HG02642 (cell line): ENCODE measurements around the gene NUP98.
"Not testable (repeated sequence)": the region's sequence is repeated elsewhere in the genome, so short reads cannot be mapped to it uniquely, and the experiment has no call there.

ENCODE experiments used
- ATAC-seq: cut with Tn5 transposase; IDR thresholded peaks from one replicate; pipeline ENCODE4 v1.9.1; 2021; ENCODE audit warnings: mild to moderate bottlenecking; ENCODE audit not compliant: unreplicated experiment, poor library complexity

NUP98 gene

GRCh38 chr11:3802011-3802790 is 4.8 kb upstream of the NUP98 start:
- no peak for ATAC-seq

- ATAC-seq, result no peak
Observed at GRCh38 chr11:3799873-3800272, 2.5 kb upstream of the NUP98 start.

GRCh38 chr11:3799143-3799542 is 1.8 kb upstream of the NUP98 start:
- no peak for ATAC-seq

- peak; percentile 30 for ATAC-seq
Observed at GRCh38 chr11:3796801-3797328, 489 bp downstream of the NUP98 start.

GRCh38 chr11:3796346-3796745 is 1.0 kb downstream of the NUP98 start:
- no peak for ATAC-seq

- ATAC-seq, result no peak
Observed at GRCh38 chr11:3796002-3796311, 1.4 kb downstream of the NUP98 start.

GRCh38 chr11:3795131-3796001 is 2.0 kb downstream of the NUP98 start:
- ATAC-seq, result no peak

GRCh38 chr11:3794387-3794786 is 3.0 kb downstream of the NUP98 start:
- ATAC-seq, result not testable (repeated sequence)

- no peak for ATAC-seq
Observed at GRCh38 chr11:3786781-3787428, 10.4 kb downstream of the NUP98 start.

GRCh38 chr11:3783611-3784010 is 13.7 kb downstream of the NUP98 start:
- no peak for ATAC-seq

- no peak for ATAC-seq
Observed at GRCh38 chr11:3782963-3783362, 14.4 kb downstream of the NUP98 start.

GRCh38 chr11:3781423-3781822 is 15.9 kb downstream of the NUP98 start:
- ATAC-seq, result no peak

- no peak for ATAC-seq
Observed at GRCh38 chr11:3775736-3776406, 21.5 kb downstream of the NUP98 start.

GRCh38 chr11:3773180-3773579 is 24.2 kb downstream of the NUP98 start:
- ATAC-seq, result no peak

- ATAC-seq, result no peak
Observed at GRCh38 chr11:3767536-3767935, 29.8 kb downstream of the NUP98 start.

- not testable (repeated sequence) for ATAC-seq
Observed at GRCh38 chr11:3766836-3767235, 30.5 kb downstream of the NUP98 start.

- ATAC-seq, result no peak
Observed at GRCh38 chr11:3764266-3764665, 33.1 kb downstream of the NUP98 start.

- no peak for ATAC-seq
Observed at GRCh38 chr11:3755151-3755550, 42.2 kb downstream of the NUP98 start.

- ATAC-seq, result no peak
Observed at GRCh38 chr11:3753110-3753509, 44.2 kb downstream of the NUP98 start.

GRCh38 chr11:3747704-3748103 is 49.6 kb downstream of the NUP98 start:
- ATAC-seq, result no peak
